Stimulated activated effector memory CD8-positive, alpha-beta T cell treated with anti-CD3 and anti-CD28 coated beads, Interleukin-12 subunit alpha, Interleukin-12 subunit beta, amount 100 ng/mL, for 72 hours (primary cell): ENCODE results near the gene AP3B1.
A peak's percentile ranks its signal among the peaks of the same experiment; 100 is the strongest.

ENCODE experiments used
- ATAC-seq: fragments of 150-1000 bp; cut with Tn5 transposase; 2 replicates; pipeline ENCODE4 v1.10.0; 2021
- DNase-seq, 2 donors: peaks; one replicate each; pipeline ENCODE4 v3.0.0; 2021 to 2022; ENCODE audit warnings: low spot score in 2 of 2
- H3K27ac Mint-ChIP-seq: one replicate; pipeline ENCODE4 v1.8.0; 2022; ENCODE audit warnings: mild to moderate bottlenecking, mixed read lengths
- H3K36me3 Mint-ChIP-seq: one replicate; pipeline ENCODE4 v1.8.0; 2022; ENCODE audit warnings: mild to moderate bottlenecking, mixed read lengths
- H3K4me1 Mint-ChIP-seq: one replicate; pipeline ENCODE4 v1.8.0; 2022; ENCODE audit warnings: mixed read lengths
- H3K4me3 Mint-ChIP-seq: one replicate; pipeline ENCODE4 v1.8.0; 2022; ENCODE audit warnings: mild to moderate bottlenecking, mixed read lengths
- H3K9me3 Mint-ChIP-seq: one replicate; pipeline ENCODE4 v1.8.0; 2022; ENCODE audit warnings: mixed read lengths

Gene AP3B1

GRCh38 chr5:78300464-78301045 lies 6.1 kb upstream of the AP3B1 start:
- H3K4me3 Mint-ChIP-seq, result no peak overlapping the region
- ATAC-seq (no peak), DNase-seq (no peak)
- peaks cover 5% of the 10 kb centered on the region for H3K4me1 Mint-ChIP-seq
- H3K9me3 Mint-ChIP-seq, result no peaks in the 10 kb centered on the region
- no peak overlapping the region for H3K27ac Mint-ChIP-seq
- H3K36me3 Mint-ChIP-seq, result peaks cover 4% of the 10 kb centered on the region

GRCh38 chr5:78295035-78295961 lies 800 bp upstream of the AP3B1 start:
- Mint-ChIP-seq H3K9me3 (no peaks in the 10 kb centered on the region), H3K27ac (peak overlapping the region; percentile 100), H3K4me1 (peaks cover 31% of the 10 kb centered on the region), H3K36me3 (peaks cover 31% of the 10 kb centered on the region), H3K4me3 (peak overlapping the region; percentile 93)
- ATAC-seq (peak; percentile 35), DNase-seq (peak; percentile 18 to 78)

- Mint-ChIP-seq H3K4me3 (peak overlapping the region; percentile 93), H3K4me1 (peaks cover 40% of the 10 kb centered on the region), H3K27ac (peak overlapping the region; percentile 100), H3K36me3 (peaks cover 31% of the 10 kb centered on the region), H3K9me3 (no peaks in the 10 kb centered on the region)
- DNase-seq (no peak), ATAC-seq (no peak)
These were observed 649 bp downstream of the AP3B1 start for GRCh38 chr5:78293851-78294247.

- Mint-ChIP-seq H3K36me3 (peaks cover 31% of the 10 kb centered on the region), H3K4me3 (peak overlapping the region; percentile 93), H3K4me1 (peaks cover 40% of the 10 kb centered on the region), H3K9me3 (no peaks in the 10 kb centered on the region), H3K27ac (no peak overlapping the region)
- no peak for DNase-seq
- ATAC-seq, result no peak
These were observed 2.8 kb downstream of the AP3B1 start for GRCh38 chr5:78291687-78292086.

GRCh38 chr5:78289911-78290310 lies 4.6 kb downstream of the AP3B1 start:
- Mint-ChIP-seq H3K4me1 (peaks cover 50% of the 10 kb centered on the region), H3K36me3 (peaks cover 20% of the 10 kb centered on the region), H3K4me3 (no peak overlapping the region), H3K27ac (no peak overlapping the region), H3K9me3 (no peaks in the 10 kb centered on the region)
- ATAC-seq (no peak), DNase-seq (no peak)

- no peak overlapping the region for H3K27ac Mint-ChIP-seq
- DNase-seq (no peak), ATAC-seq (no peak)
- H3K36me3 Mint-ChIP-seq, result peaks cover 6% of the 10 kb centered on the region
- H3K4me1 Mint-ChIP-seq, result peaks cover 51% of the 10 kb centered on the region
- no peaks in the 10 kb centered on the region for H3K9me3 Mint-ChIP-seq
- no peak overlapping the region for H3K4me3 Mint-ChIP-seq
These were observed 6.3 kb downstream of the AP3B1 start for GRCh38 chr5:78288246-78288645.

GRCh38 chr5:78287833-78288232 lies 6.7 kb downstream of the AP3B1 start:
- no peak overlapping the region for H3K4me3 Mint-ChIP-seq
- no peak overlapping the region for H3K27ac Mint-ChIP-seq
- H3K4me1 Mint-ChIP-seq, result peaks cover 54% of the 10 kb centered on the region
- peaks cover 6% of the 10 kb centered on the region for H3K36me3 Mint-ChIP-seq
- no peaks in the 10 kb centered on the region for H3K9me3 Mint-ChIP-seq
- ATAC-seq, result no peak
- no peak for DNase-seq

- Mint-ChIP-seq H3K4me1 (peaks cover 54% of the 10 kb centered on the region), H3K36me3 (peaks cover 6% of the 10 kb centered on the region), H3K9me3 (no peaks in the 10 kb centered on the region), H3K4me3 (no peak overlapping the region), H3K27ac (no peak overlapping the region)
- ATAC-seq (no peak), DNase-seq (no peak)
These were observed 7.3 kb downstream of the AP3B1 start for GRCh38 chr5:78287169-78287568.

- Mint-ChIP-seq H3K9me3 (no peaks in the 10 kb centered on the region), H3K4me3 (no peak overlapping the region), H3K4me1 (peaks cover 51% of the 10 kb centered on the region), H3K27ac (no peak overlapping the region), H3K36me3 (peaks cover 6% of the 10 kb centered on the region)
- ATAC-seq, result peak; percentile 55
- no peak for DNase-seq
These were observed 8.2 kb downstream of the AP3B1 start for GRCh38 chr5:78286290-78286689.

GRCh38 chr5:78283802-78284201 lies 10.7 kb downstream of the AP3B1 start:
- peaks cover 37% of the 10 kb centered on the region for H3K4me1 Mint-ChIP-seq
- no peak for ATAC-seq
- no peak overlapping the region for H3K4me3 Mint-ChIP-seq

GRCh38 chr5:78283105-78283504 lies 11.4 kb downstream of the AP3B1 start:
- DNase-seq (no peak), ATAC-seq (no peak)
- H3K4me1 Mint-ChIP-seq, result peaks cover 37% of the 10 kb centered on the region
- H3K9me3 Mint-ChIP-seq, result no peaks in the 10 kb centered on the region
- H3K27ac Mint-ChIP-seq, result no peak overlapping the region
- H3K36me3 Mint-ChIP-seq, result no peaks in the 10 kb centered on the region
- H3K4me3 Mint-ChIP-seq, result no peak overlapping the region

More at GRCh38 chr5:78283802-78284201, 10.7 kb downstream of the AP3B1 start:
- no peak for DNase-seq
- Mint-ChIP-seq H3K27ac (no peak overlapping the region), H3K9me3 (no peaks in the 10 kb centered on the region), H3K36me3 (no peaks in the 10 kb centered on the region)

GRCh38 chr5:78280261-78280660 lies 14.2 kb downstream of the AP3B1 start:
- H3K4me3 Mint-ChIP-seq, result no peak overlapping the region
- peaks cover 31% of the 10 kb centered on the region for H3K4me1 Mint-ChIP-seq
- no peaks in the 10 kb centered on the region for H3K9me3 Mint-ChIP-seq
- no peak for ATAC-seq
- no peak for DNase-seq
- no peaks in the 10 kb centered on the region for H3K36me3 Mint-ChIP-seq
- no peak overlapping the region for H3K27ac Mint-ChIP-seq

GRCh38 chr5:78279194-78279593 lies 15.3 kb downstream of the AP3B1 start:
- DNase-seq (no peak), ATAC-seq (no peak)
- Mint-ChIP-seq H3K27ac (no peak overlapping the region), H3K4me3 (no peak overlapping the region), H3K36me3 (no peaks in the 10 kb centered on the region), H3K4me1 (peaks cover 26% of the 10 kb centered on the region), H3K9me3 (no peaks in the 10 kb centered on the region)

GRCh38 chr5:78277715-78278114 lies 16.8 kb downstream of the AP3B1 start:
- Mint-ChIP-seq H3K4me1 (peaks cover 27% of the 10 kb centered on the region), H3K27ac (no peak overlapping the region), H3K36me3 (no peaks in the 10 kb centered on the region), H3K4me3 (no peak overlapping the region), H3K9me3 (no peaks in the 10 kb centered on the region)
- DNase-seq, result no peak
- ATAC-seq, result no peak

GRCh38 chr5:78275998-78276543 lies 18.4 kb downstream of the AP3B1 start:
- DNase-seq, result no peak
- H3K4me1 Mint-ChIP-seq, result peaks cover 22% of the 10 kb centered on the region
- no peaks in the 10 kb centered on the region for H3K9me3 Mint-ChIP-seq
- no peak overlapping the region for H3K4me3 Mint-ChIP-seq
- no peaks in the 10 kb centered on the region for H3K36me3 Mint-ChIP-seq
- no peak for ATAC-seq
- no peak overlapping the region for H3K27ac Mint-ChIP-seq
